Neural progenitor cell (in vitro differentiated cells): ENCODE data around the gene OPHN1. TPM values are rescaled to one million over a fixed set of nuclear protein-coding genes. Genes with fewer than 3 reads are reported as not detected.

ENCODE experiments used
- DNase-seq: peaks from one replicate; pipeline ENCODE4 v3.0.0-alpha.2; 2016; ENCODE audit warnings: low spot score
- H2AFZ ChIP-seq: fragments of 200-600 bp; sonication (generic); replicated peaks from 2 replicates; pipeline ENCODE4 v1.6.1; 2016; ENCODE audit warnings: antibody characterized with exemption
- H3F3A ChIP-seq: fragments of 200-600 bp; sonication (generic); 2 replicates; pipeline ENCODE4 v1.6.1; 2016; ENCODE audit warnings: antibody characterized with exemption, low read depth
- H3K27ac ChIP-seq: fragments of 200-600 bp; sonication (generic); 2 replicates; pipeline ENCODE4 v1.5.1; 2016; ENCODE audit warnings: mild to moderate bottlenecking
- H3K27me3 ChIP-seq: fragments of 200-600 bp; sonication (generic); 2 replicates; pipeline ENCODE4 v1.6.1; 2016; ENCODE audit warnings: mild to moderate bottlenecking, moderate library complexity
- H3K36me3 ChIP-seq: fragments of 200-600 bp; sonication (generic); 2 replicates; pipeline ENCODE4 v1.5.1; 2016
- H3K4me1 ChIP-seq: fragments of 200-600 bp; sonication (generic); 2 replicates; pipeline ENCODE4 v1.6.1; 2016; ENCODE audit warnings: mixed run types
- H3K4me2 ChIP-seq: fragments of 200-600 bp; sonication (generic); 2 replicates; pipeline ENCODE4 v1.6.1; 2016
- H3K4me3 ChIP-seq: fragments of 200-600 bp; sonication (generic); 2 replicates; pipeline ENCODE4 v1.5.1; 2016
- H3K79me2 ChIP-seq: fragments of 200-600 bp; sonication (generic); 2 replicates; pipeline ENCODE4 v1.6.1; 2016; ENCODE audit warnings: low read depth
- H3K9ac ChIP-seq: fragments of 200-600 bp; sonication (generic); 2 replicates; pipeline ENCODE4 v1.6.1; 2016
- H3K9me3 ChIP-seq: fragments of 200-600 bp; sonication (generic); 2 replicates; pipeline ENCODE4 v1.5.1; 2016; ENCODE audit warnings: low read depth
- H4K20me1 ChIP-seq: fragments of 200-600 bp; sonication (generic); 2 replicates; pipeline ENCODE4 v1.6.1; 2016; ENCODE audit warnings: low read depth
- H3K27ac Mint-ChIP-seq: 3 replicates; pipeline ENCODE4 v1.8.0; 2021; ENCODE audit warnings: mixed read lengths
- H3K27me3 Mint-ChIP-seq: 2 replicates; pipeline ENCODE4 v1.8.0; 2022; ENCODE audit warnings: low read depth, mild to moderate bottlenecking, inconsistent platforms, moderate library complexity, mixed read lengths; ENCODE audit not compliant: insufficient read depth
- H3K36me3 Mint-ChIP-seq: 3 replicates; pipeline ENCODE4 v1.8.0; 2021; ENCODE audit warnings: mixed read lengths
- H3K4me1 Mint-ChIP-seq: 3 replicates; pipeline ENCODE4 v1.8.0; 2021; ENCODE audit warnings: mixed read lengths
- H3K4me3 Mint-ChIP-seq: 3 replicates; pipeline ENCODE4 v1.8.0; 2021; ENCODE audit warnings: mild to moderate bottlenecking, moderate library complexity, mixed read lengths
- H3K9me3 Mint-ChIP-seq: 3 replicates; pipeline ENCODE4 v1.8.0; 2020; ENCODE audit warnings: mixed read lengths
- EZH2 ChIP-seq: fragments of 200-600 bp; sonication (generic); IDR thresholded peaks from 2 replicates; pipeline ENCODE4 v1.6.1; 2017; ENCODE audit warnings: antibody characterized with exemption, mild to moderate bottlenecking, moderate library complexity
- EZH2phosphoT487 ChIP-seq: fragments of 200-600 bp; sonication (generic); IDR thresholded peaks from 2 replicates; pipeline ENCODE4 v1.6.1; 2017; ENCODE audit warnings: antibody characterized with exemption
- total RNA-seq: library from RNA; depleted of rRNA; stranded (reverse); fragments of >200 nt; gene quantifications from 2 replicates; pipeline ENCODE4 v1.2.3, GENCODE V29; 2015; ENCODE audit warnings: low replicate concordance
- TF ChIP-seq, protein P1 (sequence below): fragments of 200-600 bp; sonication (generic); IDR thresholded peaks from 2 replicates; pipeline ENCODE4 v1.5.1; 2017; ENCODE audit warnings: antibody characterized with exemption, mild to moderate bottlenecking

OPHN1 gene
- total RNA-seq, 1 donor from 2014 or later, result 4.5 TPM

GRCh38 chrX:68358679-68359078 is 74.6 kb downstream of the OPHN1 start:
- H3F3A ChIP-seq, result no peaks in the 10 kb centered on the region
- H3K27me3 Mint-ChIP-seq, result peaks cover 2% of the 10 kb centered on the region
- no peak for TF ChIP-seq EZH2phosphoT487
- TF ChIP-seq, protein P1, sequence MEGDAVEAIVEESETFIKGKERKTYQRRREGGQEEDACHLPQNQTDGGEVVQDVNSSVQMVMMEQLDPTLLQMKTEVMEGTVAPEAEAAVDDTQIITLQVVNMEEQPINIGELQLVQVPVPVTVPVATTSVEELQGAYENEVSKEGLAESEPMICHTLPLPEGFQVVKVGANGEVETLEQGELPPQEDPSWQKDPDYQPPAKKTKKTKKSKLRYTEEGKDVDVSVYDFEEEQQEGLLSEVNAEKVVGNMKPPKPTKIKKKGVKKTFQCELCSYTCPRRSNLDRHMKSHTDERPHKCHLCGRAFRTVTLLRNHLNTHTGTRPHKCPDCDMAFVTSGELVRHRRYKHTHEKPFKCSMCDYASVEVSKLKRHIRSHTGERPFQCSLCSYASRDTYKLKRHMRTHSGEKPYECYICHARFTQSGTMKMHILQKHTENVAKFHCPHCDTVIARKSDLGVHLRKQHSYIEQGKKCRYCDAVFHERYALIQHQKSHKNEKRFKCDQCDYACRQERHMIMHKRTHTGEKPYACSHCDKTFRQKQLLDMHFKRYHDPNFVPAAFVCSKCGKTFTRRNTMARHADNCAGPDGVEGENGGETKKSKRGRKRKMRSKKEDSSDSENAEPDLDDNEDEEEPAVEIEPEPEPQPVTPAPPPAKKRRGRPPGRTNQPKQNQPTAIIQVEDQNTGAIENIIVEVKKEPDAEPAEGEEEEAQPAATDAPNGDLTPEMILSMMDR, result no peak
- TF ChIP-seq EZH2, result no peak
- no peak overlapping the region for H3K4me2 ChIP-seq
- H3K79me2 ChIP-seq, result no peaks in the 10 kb centered on the region
- no peaks in the 10 kb centered on the region for H3K9me3 ChIP-seq
- H3K36me3 Mint-ChIP-seq, result no peaks in the 10 kb centered on the region
- H3K9ac ChIP-seq, result no peak overlapping the region
- no peak overlapping the region for H3K27ac ChIP-seq
- H3K27ac Mint-ChIP-seq, result no peak overlapping the region
- no peaks in the 10 kb centered on the region for H3K27me3 ChIP-seq
- no peaks in the 10 kb centered on the region for H3K4me1 ChIP-seq
- H3K4me3 ChIP-seq, result no peak overlapping the region
- H3K4me3 Mint-ChIP-seq, result no peak overlapping the region
- H4K20me1 ChIP-seq, result no peaks in the 10 kb centered on the region
- H2AFZ ChIP-seq, result no peak overlapping the region
- H3K36me3 ChIP-seq, result no peaks in the 10 kb centered on the region
- no peaks in the 10 kb centered on the region for H3K4me1 Mint-ChIP-seq
- no peaks in the 10 kb centered on the region for H3K9me3 Mint-ChIP-seq
- no peak for DNase-seq

DNA sequence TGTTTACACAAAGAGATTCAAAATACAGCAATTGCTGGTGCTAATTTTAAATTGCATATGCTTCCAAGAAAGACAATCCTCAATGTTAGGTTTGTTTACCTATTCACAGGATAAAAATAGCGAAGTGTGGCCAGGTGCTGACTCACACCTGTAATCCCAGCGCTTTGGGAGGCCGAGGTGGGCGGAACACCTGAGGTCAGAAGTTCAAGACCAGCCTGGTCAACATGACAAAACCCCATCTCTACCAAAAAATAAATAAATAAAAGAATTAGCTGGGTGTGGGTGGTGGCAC is 77.7 kb downstream of the OPHN1 start:
- Mint-ChIP-seq H3K9me3 (peaks cover 2% of the 10 kb centered on the region), H3K4me1 (no peaks in the 10 kb centered on the region), H3K27me3 (peaks cover 4% of the 10 kb centered on the region), H3K36me3 (no peaks in the 10 kb centered on the region), H3K27ac (no peak overlapping the region), H3K4me3 (no peak overlapping the region)
- Histone ChIP-seq H4K20me1 (no peaks in the 10 kb centered on the region), H3K4me3 (no peak overlapping the region), H3K4me1 (no peaks in the 10 kb centered on the region), H3K4me2 (no peak overlapping the region), H3K9ac (no peak overlapping the region), H3K36me3 (no peaks in the 10 kb centered on the region), H3K27me3 (no peaks in the 10 kb centered on the region), H3F3A (no peaks in the 10 kb centered on the region), H3K79me2 (no peaks in the 10 kb centered on the region), H2AFZ (no peak overlapping the region), H3K9me3 (no peaks in the 10 kb centered on the region), H3K27ac (no peak overlapping the region)
- TF ChIP-seq EZH2phosphoT487 (no peak), EZH2 (no peak)
- TF ChIP-seq, protein P1, result no peak
- DNase-seq, result no peak

DNA sequence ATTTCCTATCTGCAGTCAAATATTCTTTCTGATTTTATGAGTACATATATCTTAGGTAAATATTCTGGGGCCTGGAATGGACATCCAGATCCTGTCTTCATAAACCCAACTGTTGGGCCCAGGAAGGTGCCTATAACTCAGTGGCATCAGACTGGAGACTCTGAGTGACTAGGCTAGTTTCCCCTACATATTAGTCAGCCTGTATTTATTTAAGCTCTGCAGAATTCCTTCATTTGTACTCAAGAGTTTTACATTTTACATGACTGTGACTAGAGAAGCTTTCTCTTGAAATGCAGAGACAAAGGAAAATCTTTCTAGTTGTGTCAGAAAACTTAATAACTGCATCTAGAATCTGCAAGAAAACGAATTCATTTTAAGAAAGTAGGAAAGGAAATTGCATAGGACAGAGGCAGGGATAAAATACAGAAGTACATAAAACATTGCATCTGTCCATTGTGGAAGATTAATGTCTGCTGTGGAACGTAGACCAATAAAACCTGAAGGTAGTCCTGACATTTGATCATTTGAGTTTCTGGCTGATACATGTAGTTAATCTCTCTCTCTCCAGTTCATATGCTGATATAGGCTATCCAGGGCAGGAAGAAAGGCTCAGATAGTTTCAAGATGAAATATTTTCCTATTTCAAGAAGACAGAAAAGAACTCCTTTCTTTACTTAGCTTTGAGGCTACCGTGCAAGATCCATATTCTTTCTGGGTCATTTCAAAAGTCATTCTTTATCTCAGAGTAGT is 78.2 kb downstream of the OPHN1 start:
- H3K4me1 Mint-ChIP-seq, result no peaks in the 10 kb centered on the region
- no peaks in the 10 kb centered on the region for H3K4me1 ChIP-seq
- H3K4me3 ChIP-seq, result no peak overlapping the region
- H3K4me2 ChIP-seq, result no peak overlapping the region
- TF ChIP-seq, protein P1, result no peak
- TF ChIP-seq EZH2, result no peak
- no peaks in the 10 kb centered on the region for H4K20me1 ChIP-seq
- no peaks in the 10 kb centered on the region for H3K36me3 ChIP-seq
- H3K27me3 ChIP-seq, result no peaks in the 10 kb centered on the region
- peaks cover 2% of the 10 kb centered on the region for H3K9me3 Mint-ChIP-seq
- no peak overlapping the region for H2AFZ ChIP-seq
- no peaks in the 10 kb centered on the region for H3K36me3 Mint-ChIP-seq
- no peaks in the 10 kb centered on the region for H3F3A ChIP-seq
- H3K9me3 ChIP-seq, result no peaks in the 10 kb centered on the region
- H3K79me2 ChIP-seq, result no peaks in the 10 kb centered on the region
- H3K27ac Mint-ChIP-seq, result no peak overlapping the region
- H3K27ac ChIP-seq, result no peak overlapping the region
- no peak overlapping the region for H3K9ac ChIP-seq
- peaks cover 4% of the 10 kb centered on the region for H3K27me3 Mint-ChIP-seq
- DNase-seq, result no peak
- H3K4me3 Mint-ChIP-seq, result no peak overlapping the region
